HCT116 (cell line): ENCODE measurements around the gene ARHGEF16. TPM values are rescaled to one million over a fixed set of nuclear protein-coding genes. Genes with fewer than 3 reads are reported as not detected.

Source experiments
- ATAC-seq: fragments of 200-7000 bp; cut with Tn5 transposase; 2 replicates; pipeline ENCODE4 v1.9.1; 2020; ENCODE audit warnings: mild to moderate bottlenecking, moderate library complexity
- BruUV-seq: library from RNA; stranded (reverse); fragments of 400-500 nt; replicated peaks from 2 replicates; lab custom pipeline; 2021; lab: Mats Ljungman, UMichigan
- CTCF ChIA-PET: fragments of 300-600 bp; sonication (Branson Sonifier 250); formaldehyde crosslinking; loops from one replicate; lab custom pipeline; 2021; ENCODE audit warnings: antibody characterized with exemption; lab: Charles Lee
- POLR2A ChIA-PET: fragments of 300-600, 350-600 bp; sonication (Branson Sonifier 250); formaldehyde crosslinking; loops from one replicate; lab custom pipeline; 2021; ENCODE audit warnings: antibody characterized with exemption; lab: Charles Lee
- RAD21 ChIA-PET, 2 experiments: fragments of 300-600 bp; sonication (Branson Sonifier 250); formaldehyde crosslinking; loops; one replicate each; lab custom pipeline; 2023; ENCODE audit warnings: low total read pairs in 2 of 2; ENCODE audit not compliant: uncharacterized antibody in 2 of 2, unreplicated experiment in 2 of 2, low non-redundant PET in 1 of 2; lab: Charles Lee
- DNase-seq: peaks from one replicate; pipeline ENCODE4 v3.0.0-alpha.2; 2010; ENCODE audit warnings: low read depth, low spot score
- H2AFZ ChIP-seq: fragments of 200-600 bp; shearing (Covaris generic), sonication (generic); 2 replicates; pipeline ENCODE4 v1.6.1; 2017; ENCODE audit warnings: low read depth, mixed run types, mixed read lengths, antibody characterized with exemption, low read length; ENCODE audit not compliant: poor library complexity, severe bottlenecking
- H3K27ac ChIP-seq: 2 replicates; pipeline ENCODE4 v1.5.1; 2012; ENCODE audit warnings: low read depth, low read length
- H3K27me3 ChIP-seq: fragments of 200-600 bp; sonication (generic); 2 replicates; pipeline ENCODE4 v1.6.1; 2016; ENCODE audit warnings: mixed run types, low read length, mixed read lengths; ENCODE audit not compliant: insufficient read depth
- H3K36me3 ChIP-seq, 2 experiments: fragments of 200-500 bp in 1 of 2; fragments of 200-600 bp in 1 of 2; sonication (Bioruptor generic) in 1 of 2; sonication (generic) in 1 of 2; 2 replicates each; pipeline versions ENCODE4 v1.5.1 to v1.6.1; 2014 to 2016; ENCODE audit warnings: low read length in 2 of 2, inconsistent platforms in 1 of 2, mixed read lengths in 1 of 2, mixed run types in 1 of 2; ENCODE audit not compliant: insufficient read depth in 2 of 2, control insufficient read depth in 1 of 2
- H3K4me1 ChIP-seq, 2 experiments: fragments of 200-600 bp in 1 of 2; sonication (generic) in 1 of 2; 2 replicates each; pipeline versions ENCODE4 v1.5.1 to v1.6.1; 2012 to 2017; ENCODE audit warnings: low read length in 2 of 2, inconsistent platforms in 1 of 2, mild to moderate bottlenecking in 1 of 2, mixed read lengths in 1 of 2, mixed run types in 1 of 2, moderate library complexity in 1 of 2; ENCODE audit not compliant: insufficient read depth in 2 of 2, control insufficient read depth in 1 of 2
- H3K4me2 ChIP-seq: fragments of 200-600 bp; sonication (generic); 2 replicates; pipeline ENCODE4 v1.6.1; 2017; ENCODE audit warnings: mixed run types, low read length, mixed read lengths
- H3K4me3 ChIP-seq, 2 experiments: fragments of 200-600 bp in 1 of 2; sonication (generic) in 1 of 2; replicated peaks in 1 of 2; 2 replicates each; pipeline ENCODE4 v1.5.1; 2011 to 2016; ENCODE audit warnings: low read length in 2 of 2, control low read depth in 1 of 2, low read depth in 1 of 2, mild to moderate bottlenecking in 1 of 2, mixed read lengths in 1 of 2, mixed run types in 1 of 2
- H3K79me2 ChIP-seq: fragments of 200-600 bp; sonication (generic); 2 replicates; pipeline ENCODE4 v1.6.1; 2017; ENCODE audit warnings: mild to moderate bottlenecking, mixed run types, low read length, moderate library complexity, mixed read lengths; ENCODE audit not compliant: insufficient read depth
- H3K9ac ChIP-seq: fragments of 200-600 bp; sonication (generic); 2 replicates; pipeline ENCODE4 v1.6.1; 2016; ENCODE audit warnings: low read length, mixed read lengths
- H3K9me2 ChIP-seq: fragments of 200-600 bp; sonication (generic), shearing (Covaris generic); 2 replicates; pipeline ENCODE4 v1.6.1; 2017; ENCODE audit warnings: mixed run types, mild to moderate bottlenecking, moderate library complexity; ENCODE audit not compliant: insufficient read depth
- H3K9me3 ChIP-seq, 2 experiments: fragments of 200-500 bp in 1 of 2; fragments of 200-600 bp in 1 of 2; sonication (Bioruptor generic) in 1 of 2; sonication (generic) in 1 of 2; 2 replicates each; pipeline ENCODE4 v1.6.1; 2014 to 2017; ENCODE audit warnings: low read length in 2 of 2, mixed read lengths in 2 of 2, inconsistent platforms in 1 of 2, low read depth in 1 of 2, mild to moderate bottlenecking in 1 of 2, mixed run types in 1 of 2, moderate library complexity in 1 of 2; ENCODE audit not compliant: control insufficient read depth in 1 of 2, insufficient read depth in 1 of 2
- H4K20me1 ChIP-seq: fragments of 200-600 bp; sonication (generic), shearing (Covaris generic); 2 replicates; pipeline ENCODE4 v1.6.1; 2017; ENCODE audit warnings: mixed run types, mild to moderate bottlenecking, moderate library complexity; ENCODE audit not compliant: insufficient read depth
- CBX3 ChIP-seq: IDR thresholded peaks from 2 replicates; pipeline ENCODE4 v1.6.1; 2012; ENCODE audit warnings: low read depth
- EZH2 ChIP-seq: fragments of 200-600 bp; sonication (generic); IDR thresholded peaks from 2 replicates; pipeline ENCODE4 v1.6.1; 2017; ENCODE audit warnings: antibody characterized with exemption, mixed run types
- FOSL1 ChIP-seq: IDR thresholded peaks from 2 replicates; pipeline ENCODE4 v1.6.1; 2012; ENCODE audit warnings: low read depth
- JUND ChIP-seq: IDR thresholded peaks from 2 replicates; pipeline ENCODE4 v1.6.1; 2012
- POLR2A ChIP-seq: IDR thresholded peaks from 2 replicates; pipeline ENCODE4 v1.7.0; 2011; ENCODE audit warnings: borderline replicate concordance; ENCODE audit not compliant: insufficient read depth, insufficient read length; ENCODE audit errors: extremely low read depth
- POLR2AphosphoS5 ChIP-seq: IDR thresholded peaks from 2 replicates; pipeline ENCODE4 v1.6.1; 2011; ENCODE audit warnings: mild to moderate bottlenecking, low read depth, low read length, moderate library complexity
- RAD21 ChIP-seq: IDR thresholded peaks from 2 replicates; pipeline ENCODE4 v1.6.1; 2012; ENCODE audit warnings: low read depth, mild to moderate bottlenecking
- REST ChIP-seq: IDR thresholded peaks from 2 replicates; pipeline ENCODE4 v1.6.1; 2012; ENCODE audit warnings: low read depth
- SIN3A ChIP-seq: IDR thresholded peaks from 2 replicates; pipeline ENCODE4 v1.6.1; 2012; ENCODE audit warnings: low read depth
- SP1 ChIP-seq: IDR thresholded peaks from 2 replicates; pipeline ENCODE4 v1.6.1; 2012; ENCODE audit warnings: low read depth
- TCF7L2 ChIP-seq: IDR thresholded peaks from 2 replicates; pipeline ENCODE4 v1.7.0; 2011; ENCODE audit warnings: borderline replicate concordance, inconsistent platforms; ENCODE audit not compliant: insufficient read depth, insufficient read length; ENCODE audit errors: extremely low read depth
- YY1 ChIP-seq: IDR thresholded peaks from 2 replicates; pipeline ENCODE4 v1.6.1; 2011; ENCODE audit warnings: low read length, low read depth, moderate library complexity, mild to moderate bottlenecking; ENCODE audit not compliant: insufficient replicate concordance; ENCODE audit errors: extremely low read depth
- ZBTB33 ChIP-seq: IDR thresholded peaks from 2 replicates; pipeline ENCODE4 v1.6.1; 2011; ENCODE audit warnings: mild to moderate bottlenecking, low read length, moderate library complexity; ENCODE audit not compliant: insufficient replicate concordance; ENCODE audit errors: extremely low read depth
- ZFX ChIP-seq: fragments of 450-650 bp; IDR thresholded peaks from 2 replicates; pipeline ENCODE4 v1.6.1; 2017
- ZNF274 ChIP-seq: fragments of 200-500 bp; sonication (Bioruptor generic); IDR thresholded peaks from 2 replicates; pipeline ENCODE4 v1.6.1; 2014; ENCODE audit warnings: mild to moderate bottlenecking, low read depth, low read length, inconsistent platforms
- intact Hi-C: fragments of 100-400 bp; cut with micrococcal nuclease; formaldehyde crosslinking; loops from 2 replicates; pipeline ENCODE4 v1.10.0; 2022
- total RNA-seq: library from RNA; stranded (reverse); gene quantifications from one replicate; pipeline ENCODE4 v1.2.1, GENCODE V29; 2021; ENCODE audit not compliant: unreplicated experiment
- TF ChIP-seq, protein P1 (sequence below): IDR thresholded peaks from 2 replicates; pipeline ENCODE4 v1.6.1; 2012
- TF ChIP-seq, protein P2 (sequence below), 3 experiments: fragments of 200-600 bp in 1 of 3; sonication (generic) in 1 of 3; IDR thresholded peaks in 2 of 3; conservative IDR thresholded peaks in 1 of 3; 2 replicates each; pipeline ENCODE4 v1.5.1; 2012 to 2017; ENCODE audit warnings: low read depth in 2 of 3, low read length in 2 of 3, antibody characterized with exemption in 1 of 3, borderline replicate concordance in 1 of 3, control low read depth in 1 of 3, mild to moderate bottlenecking in 1 of 3, mixed read lengths in 1 of 3, mixed run types in 1 of 3, moderate library complexity in 1 of 3; ENCODE audit not compliant: insufficient read depth in 1 of 3

Gene ARHGEF16
- total RNA-seq, 1 experiment from 2014 or later, result 37.4 TPM

DNA sequence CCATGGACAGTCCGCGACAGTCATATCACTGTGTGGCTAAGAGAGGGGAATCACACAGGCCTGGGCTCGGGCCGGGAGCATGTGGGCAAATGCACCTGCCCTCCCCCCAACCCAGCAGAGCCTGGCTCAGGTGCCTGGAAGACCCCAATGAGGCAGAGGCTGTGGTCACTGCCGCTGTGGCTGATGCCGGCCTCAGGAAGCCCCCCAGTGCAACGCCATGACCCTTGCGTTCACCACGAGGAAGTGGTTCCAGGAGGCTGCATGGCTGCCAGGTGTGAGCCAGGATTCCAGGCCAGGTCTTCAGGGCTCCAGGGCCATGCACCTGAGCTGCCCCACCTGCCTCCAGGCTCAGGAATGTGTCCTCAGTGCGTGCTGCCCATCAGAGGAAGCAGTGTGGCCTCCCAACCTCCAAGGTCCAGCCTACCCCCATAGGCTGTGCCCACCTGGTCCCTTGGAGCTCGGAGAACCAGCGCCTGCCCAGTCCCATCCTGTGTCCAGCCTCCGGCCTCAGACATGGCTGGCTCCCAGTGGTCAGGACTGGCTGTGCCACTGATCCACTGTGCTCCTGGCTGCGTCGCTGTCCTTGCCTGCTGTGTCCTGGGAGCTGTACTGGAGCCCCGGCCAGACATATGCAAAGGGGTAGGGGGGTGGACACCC lies 8.0 kb downstream of the ARHGEF16 start:
- Histone ChIP-seq H3K4me3 (no peak overlapping the region), H3K27ac (no peak overlapping the region), H2AFZ (no peak overlapping the region), H3K9me2 (no peaks in the 10 kb centered on the region), H3K9ac (no peak overlapping the region), H4K20me1 (no peaks in the 10 kb centered on the region), H3K9me3 (no peaks in the 10 kb centered on the region), H3K4me1 (peaks cover 14 to 23% of the 10 kb centered on the region in 2 experiments), H3K4me2 (no peak overlapping the region), H3K27me3 (no peaks in the 10 kb centered on the region), H3K36me3 (no peaks in the 10 kb centered on the region), H3K79me2 (no peaks in the 10 kb centered on the region; the same call in 1 of the 2 replicates)
- BruUV-seq, result no TSS peak
- DNase-seq (no peak), ATAC-seq (no peak)
- TF ChIP-seq FOSL1, result no peak
- TF ChIP-seq ZBTB33, result no peak
- no peak for TF ChIP-seq JUND
- TF ChIP-seq POLR2AphosphoS5, result no peak
- TF ChIP-seq ZNF274, result no peak
- no peak for TF ChIP-seq CBX3
- TF ChIP-seq REST, result no peak
- no peak for TF ChIP-seq EZH2
- TF ChIP-seq, protein P1, sequence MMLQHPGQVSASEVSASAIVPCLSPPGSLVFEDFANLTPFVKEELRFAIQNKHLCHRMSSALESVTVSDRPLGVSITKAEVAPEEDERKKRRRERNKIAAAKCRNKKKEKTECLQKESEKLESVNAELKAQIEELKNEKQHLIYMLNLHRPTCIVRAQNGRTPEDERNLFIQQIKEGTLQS, result no peak
- no peak for TF ChIP-seq SP1
- no peak for TF ChIP-seq ZFX
- TF ChIP-seq, protein P2, sequence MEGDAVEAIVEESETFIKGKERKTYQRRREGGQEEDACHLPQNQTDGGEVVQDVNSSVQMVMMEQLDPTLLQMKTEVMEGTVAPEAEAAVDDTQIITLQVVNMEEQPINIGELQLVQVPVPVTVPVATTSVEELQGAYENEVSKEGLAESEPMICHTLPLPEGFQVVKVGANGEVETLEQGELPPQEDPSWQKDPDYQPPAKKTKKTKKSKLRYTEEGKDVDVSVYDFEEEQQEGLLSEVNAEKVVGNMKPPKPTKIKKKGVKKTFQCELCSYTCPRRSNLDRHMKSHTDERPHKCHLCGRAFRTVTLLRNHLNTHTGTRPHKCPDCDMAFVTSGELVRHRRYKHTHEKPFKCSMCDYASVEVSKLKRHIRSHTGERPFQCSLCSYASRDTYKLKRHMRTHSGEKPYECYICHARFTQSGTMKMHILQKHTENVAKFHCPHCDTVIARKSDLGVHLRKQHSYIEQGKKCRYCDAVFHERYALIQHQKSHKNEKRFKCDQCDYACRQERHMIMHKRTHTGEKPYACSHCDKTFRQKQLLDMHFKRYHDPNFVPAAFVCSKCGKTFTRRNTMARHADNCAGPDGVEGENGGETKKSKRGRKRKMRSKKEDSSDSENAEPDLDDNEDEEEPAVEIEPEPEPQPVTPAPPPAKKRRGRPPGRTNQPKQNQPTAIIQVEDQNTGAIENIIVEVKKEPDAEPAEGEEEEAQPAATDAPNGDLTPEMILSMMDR (IDR thresholded peaks at IDR 0.05 in 2 of 3, conservative IDR thresholded peaks at IDR 0.05 in 1 of 3; ENCODE audit: borderline replicate concordance in 1 of 3, insufficient read depth in 1 of 3, low read depth in 2 of 3, low read length in 2 of 3), result no peak
- TF ChIP-seq TCF7L2, result no peak
- no peak for TF ChIP-seq POLR2A
- TF ChIP-seq SIN3A, result no peak
- no peak for TF ChIP-seq YY1
- no peak for TF ChIP-seq RAD21
- POLR2A ChIA-PET, result no interaction called here
- intact Hi-C loops, result no loop called here
- RAD21 ChIA-PET, result no interaction called here
- CTCF ChIA-PET, result interaction anchor here (0.5 kb wide), 1 partner anchor 126 kb away, joined by 3 read pairs; no protein-coding TSS in a partner anchor
